Ectodermal cell (in vitro differentiated cells): ENCODE measurements around the gene MYBPC1.

Experiments used
- H3K27ac ChIP-seq: 2 replicates; pipeline ENCODE4 v1.7.0; 2013; ENCODE audit warnings: mild to moderate bottlenecking, low read depth, low read length; ENCODE audit not compliant: insufficient read depth, poor library complexity, severe bottlenecking
- H3K27me3 ChIP-seq: 2 replicates; pipeline ENCODE4 v1.7.0; 2013; ENCODE audit warnings: mild to moderate bottlenecking, low read length; ENCODE audit not compliant: insufficient read depth, control insufficient read depth, poor library complexity, severe bottlenecking
- H3K36me3 ChIP-seq: one replicate; pipeline ENCODE4 v1.7.0; 2013; ENCODE audit warnings: low read length; ENCODE audit not compliant: control insufficient read depth, insufficient read depth
- H3K4me1 ChIP-seq: one replicate; pipeline ENCODE4 v1.7.0; 2013; ENCODE audit warnings: low read length; ENCODE audit not compliant: control insufficient read depth, insufficient read depth
- H3K4me3 ChIP-seq: 2 replicates; pipeline ENCODE4 v1.7.0; 2013; ENCODE audit warnings: low read depth, low read length, control low read depth; ENCODE audit not compliant: insufficient read depth
- H3K9me3 ChIP-seq: 2 replicates; pipeline ENCODE4 v1.7.0; 2013; ENCODE audit warnings: mild to moderate bottlenecking, low read length, moderate library complexity; ENCODE audit not compliant: control insufficient read depth
- WGBS, 2 experiments: methylation state at CpG; one replicate each; pipeline ENCODE4 v1.1.7; 2013; ENCODE audit warnings: missing lambda C conversion rate in 2 of 2; 5-methylcytosine and 5-hydroxymethylcytosine counted together

MYBPC1 gene

DNA sequence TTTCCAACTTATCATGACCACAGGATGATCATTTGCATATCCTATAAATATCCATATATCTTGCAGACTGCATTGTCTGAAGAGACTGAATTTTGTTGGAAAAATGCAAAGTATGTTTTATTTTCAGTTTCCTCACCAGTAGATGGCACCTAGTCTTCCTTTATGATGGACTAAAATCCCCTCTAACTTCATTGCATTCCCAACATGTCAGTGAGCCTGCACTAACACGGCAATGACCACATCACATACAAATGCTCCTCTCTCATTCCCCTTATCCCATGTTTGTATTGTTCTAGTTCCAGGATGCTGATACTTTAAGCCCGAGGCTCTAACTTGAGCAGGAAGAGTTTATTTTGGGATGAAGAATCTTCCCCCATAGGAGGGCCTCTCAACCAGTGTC, 24.7 kb upstream of the MYBPC1 start:
- no peaks in the 10 kb centered on the region for H3K27me3 ChIP-seq
- no peaks in the 10 kb centered on the region for H3K9me3 ChIP-seq
- peaks cover 4% of the 10 kb centered on the region for H3K4me1 ChIP-seq
- no peak overlapping the region for H3K4me3 ChIP-seq
- H3K27ac ChIP-seq: no peak overlapping the region
- WGBS, 2 experiments: 38 to 74% methylated on average over 1 to 2 of the region's 2 CpGs
- no peaks in the 10 kb centered on the region for H3K36me3 ChIP-seq

DNA sequence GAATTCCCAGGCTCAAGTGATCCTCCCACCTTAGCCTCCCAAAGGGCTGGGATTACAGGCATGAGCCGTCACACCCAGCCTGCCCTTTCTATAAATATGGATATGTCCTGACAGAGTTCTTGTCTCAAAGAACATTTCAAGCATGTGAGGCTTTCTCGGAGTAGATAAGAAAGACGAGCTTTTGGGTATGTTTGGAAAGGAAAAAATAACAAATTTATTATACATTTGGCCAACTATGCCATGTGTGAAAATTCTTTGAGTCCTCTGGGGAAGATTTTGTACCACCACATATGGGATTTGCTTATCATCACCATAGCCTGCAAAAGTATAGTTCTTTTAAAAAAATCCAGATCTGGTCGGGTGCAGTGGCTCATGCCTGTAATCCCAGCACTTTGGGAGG, 23.7 kb upstream of the MYBPC1 start:
- WGBS, 2 experiments: 80 to 93% methylated on average over 4 of the region's 4 CpGs
- H3K27me3 ChIP-seq: no peaks in the 10 kb centered on the region
- no peaks in the 10 kb centered on the region for H3K36me3 ChIP-seq
- peaks cover 2% of the 10 kb centered on the region for H3K4me1 ChIP-seq
- no peaks in the 10 kb centered on the region for H3K9me3 ChIP-seq
- no peak overlapping the region for H3K27ac ChIP-seq
- no peak overlapping the region for H3K4me3 ChIP-seq

- H3K27ac ChIP-seq: no peak overlapping the region
- WGBS, 2 experiments: 94 to 97% methylated on average over 1 of the region's 1 CpG
Observed at GRCh38 chr12:101573743-101574142, 21.0 kb upstream of the MYBPC1 start.

GRCh38 chr12:101578417-101578816, 16.4 kb upstream of the MYBPC1 start:
- Histone ChIP-seq H3K36me3 (no peaks in the 10 kb centered on the region), H3K4me1 (peaks cover 10% of the 10 kb centered on the region), H3K27me3 (no peaks in the 10 kb centered on the region), H3K9me3 (no peaks in the 10 kb centered on the region), H3K4me3 (no peak overlapping the region), H3K27ac (no peak overlapping the region)
- WGBS, 2 experiments: 79 to 86% methylated on average over 1 to 2 of the region's 2 CpGs

More at GRCh38 chr12:101573743-101574142, 21.0 kb upstream of the MYBPC1 start:
- no peaks in the 10 kb centered on the region for H3K36me3 ChIP-seq
- no peaks in the 10 kb centered on the region for H3K4me1 ChIP-seq
- H3K9me3 ChIP-seq: no peaks in the 10 kb centered on the region
- no peaks in the 10 kb centered on the region for H3K27me3 ChIP-seq
- no peak overlapping the region for H3K4me3 ChIP-seq

- WGBS, 2 experiments: 4% methylated on average over 1 of the region's 1 CpG
- H3K9me3 ChIP-seq: no peaks in the 10 kb centered on the region
- H3K27ac ChIP-seq: no peak overlapping the region
- no peaks in the 10 kb centered on the region for H3K27me3 ChIP-seq
- H3K4me3 ChIP-seq: no peak overlapping the region
- H3K36me3 ChIP-seq: no peaks in the 10 kb centered on the region
- H3K4me1 ChIP-seq: peaks cover 10% of the 10 kb centered on the region
Observed at GRCh38 chr12:101581190-101581589, 13.6 kb upstream of the MYBPC1 start.

- Histone ChIP-seq H3K4me1 (peaks cover 10% of the 10 kb centered on the region), H3K9me3 (no peaks in the 10 kb centered on the region), H3K4me3 (no peak overlapping the region), H3K36me3 (no peaks in the 10 kb centered on the region), H3K27me3 (no peaks in the 10 kb centered on the region), H3K27ac (no peak overlapping the region)
- WGBS, 2 experiments: 95 to 96% methylated on average over 1 of the region's 1 CpG
Observed at GRCh38 chr12:101582937-101583336, 11.8 kb upstream of the MYBPC1 start.

DNA sequence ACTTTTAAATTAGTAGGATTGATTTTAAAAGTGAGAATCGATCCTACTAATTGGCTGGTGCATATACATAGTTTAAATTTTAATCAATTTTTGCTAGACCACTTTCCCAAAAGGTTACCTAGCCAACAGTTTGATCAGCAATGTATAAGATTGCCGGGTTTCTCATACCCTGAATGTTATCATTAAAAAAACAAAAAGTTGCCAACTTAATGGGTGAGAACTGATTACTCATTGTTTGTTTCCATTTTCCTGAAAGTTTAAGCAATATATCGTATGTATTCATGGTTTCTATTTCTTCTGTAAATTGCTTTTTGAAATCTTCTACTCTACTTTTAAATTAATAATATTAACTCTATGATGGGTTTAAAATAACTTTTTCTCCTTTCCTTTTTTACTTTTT, 4.4 kb upstream of the MYBPC1 start:
- no peaks in the 10 kb centered on the region for H3K36me3 ChIP-seq
- H3K27ac ChIP-seq: no peak overlapping the region
- H3K4me3 ChIP-seq: no peak overlapping the region
- no peaks in the 10 kb centered on the region for H3K9me3 ChIP-seq
- 100% methylated on average over 1 of the region's 3 CpGs for WGBS, 2 experiments
- no peaks in the 10 kb centered on the region for H3K4me1 ChIP-seq
- no peaks in the 10 kb centered on the region for H3K27me3 ChIP-seq

GRCh38 chr12:101591781-101592180, 3.0 kb upstream of the MYBPC1 start:
- Histone ChIP-seq H3K36me3 (no peaks in the 10 kb centered on the region), H3K9me3 (no peaks in the 10 kb centered on the region), H3K27me3 (no peaks in the 10 kb centered on the region), H3K27ac (no peak overlapping the region), H3K4me3 (no peak overlapping the region), H3K4me1 (no peaks in the 10 kb centered on the region)

DNA sequence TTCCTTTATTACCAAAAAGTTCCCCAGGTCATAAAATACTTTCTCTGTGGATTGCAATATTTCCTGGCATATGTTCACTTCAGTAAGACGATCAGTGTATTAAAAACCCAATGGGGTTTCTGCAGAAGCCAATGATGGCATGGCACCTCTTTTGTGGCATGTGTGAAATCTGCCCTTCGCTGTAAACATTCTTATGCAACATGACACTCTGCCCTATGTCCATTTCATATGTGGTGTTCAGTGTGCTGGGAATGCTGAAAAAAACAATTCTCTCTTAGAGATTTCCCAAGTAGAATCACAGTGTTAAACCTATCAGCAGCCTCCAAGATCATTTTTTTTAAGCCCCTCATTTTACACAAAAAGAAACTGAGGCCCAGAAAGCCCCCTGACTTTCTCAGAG, 2.3 kb upstream of the MYBPC1 start:
- Histone ChIP-seq H3K4me3 (no peak overlapping the region), H3K4me1 (no peaks in the 10 kb centered on the region), H3K9me3 (no peaks in the 10 kb centered on the region), H3K27me3 (no peaks in the 10 kb centered on the region), H3K36me3 (no peaks in the 10 kb centered on the region), H3K27ac (no peak overlapping the region)
- WGBS, 2 experiments: 91 to 95% methylated on average over 2 of the region's 2 CpGs

GRCh38 chr12:101592921-101593320, 1.9 kb upstream of the MYBPC1 start:
- Histone ChIP-seq H3K4me3 (no peak overlapping the region), H3K4me1 (no peaks in the 10 kb centered on the region), H3K27me3 (no peaks in the 10 kb centered on the region), H3K9me3 (no peaks in the 10 kb centered on the region), H3K36me3 (no peaks in the 10 kb centered on the region), H3K27ac (no peak overlapping the region)
- 96 to 100% methylated on average over 1 to 4 of the region's 4 CpGs for WGBS, 2 experiments

DNA sequence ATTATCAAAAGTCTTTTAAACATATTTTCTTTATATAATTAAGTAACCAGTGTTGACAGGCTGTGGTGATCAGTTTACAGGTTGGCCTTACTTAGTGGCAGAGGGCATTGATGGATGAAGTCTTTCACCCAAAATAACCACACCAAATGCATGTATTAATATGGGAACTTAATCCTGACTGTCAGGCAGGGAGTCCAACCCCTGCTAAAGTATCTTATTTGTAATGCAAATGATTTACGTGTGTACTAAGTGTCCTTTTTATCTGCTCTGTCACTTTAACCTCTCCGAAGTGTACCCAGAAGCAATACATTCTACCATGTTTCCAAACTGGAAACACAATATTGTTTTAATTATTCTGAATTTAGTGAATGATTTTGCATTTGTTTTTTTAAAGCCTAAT, 1.4 kb downstream of the MYBPC1 start:
- Histone ChIP-seq H3K9me3 (no peaks in the 10 kb centered on the region), H3K36me3 (no peaks in the 10 kb centered on the region), H3K4me1 (no peaks in the 10 kb centered on the region), H3K27me3 (no peaks in the 10 kb centered on the region), H3K27ac (no peak overlapping the region), H3K4me3 (no peak overlapping the region)
- WGBS, 2 experiments: 17% methylated on average over 1 of the region's 2 CpGs; no CpG with 5 or more reads in 1 of the 2 experiments
